B cell (primary cell): ENCODE measurements around the gene ZNF827. TPM values are rescaled to one million over a fixed set of nuclear protein-coding genes. Genes with fewer than 3 reads are reported as not detected.

ENCODE experiments used
- ATAC-seq: fragments of 200-7000 bp; cut with Tn5 transposase; one replicate; pipeline ENCODE4 v1.10.0; 2021; ENCODE audit warnings: low read depth, mild to moderate bottlenecking, moderate number of reproducible peaks, moderate library complexity
- CTCF ChIA-PET: fragments of 350-600 bp; sonication (Branson Sonifier 250); formaldehyde crosslinking; loops from one replicate; lab custom pipeline; 2021; ENCODE audit warnings: antibody characterized with exemption, inconsistent platforms; lab: Charles Lee
- POLR2A ChIA-PET: fragments of 350-600 bp; sonication (Branson Sonifier 250); formaldehyde crosslinking; loops from one replicate; lab custom pipeline; 2021; ENCODE audit warnings: antibody characterized with exemption; lab: Charles Lee
- DNase-seq: peaks from one replicate; pipeline ENCODE4 v3.0.0; 2013
- H2AFZ ChIP-seq: 2 replicates; pipeline ENCODE4 v1.6.1; 2012; ENCODE audit warnings: mild to moderate bottlenecking, low read depth, low read length; ENCODE audit not compliant: insufficient read depth, poor library complexity, severe bottlenecking
- H3K27ac ChIP-seq, 2 donors: 1 replicate in 1 of 2; 2 replicates in 1 of 2; pipeline ENCODE4 v1.5.1; 2012 to 2013; ENCODE audit warnings: low read length in 2 of 2, mild to moderate bottlenecking in 2 of 2, moderate library complexity in 1 of 2
- H3K27me3 ChIP-seq, 4 experiments: fragments of 200-600 bp in 1 of 4; sonication (generic) in 1 of 4; replicated peaks in 1 of 4; 1 replicate in 2 of 4; 2 replicates in 2 of 4; pipeline versions ENCODE4 v1.6.1 to v1.7.0; 2013 to 2016; ENCODE audit warnings: low read length in 3 of 4, mild to moderate bottlenecking in 2 of 4, mixed read lengths in 1 of 4, moderate library complexity in 1 of 4; ENCODE audit not compliant: insufficient read depth in 4 of 4, control insufficient read depth in 3 of 4; ENCODE audit errors: control extremely low read depth in 1 of 4
- H3K36me3 ChIP-seq, 2 experiments: replicated peaks in 1 of 2; 1 replicate in 1 of 2; 2 replicates in 1 of 2; pipeline versions ENCODE4 v1.6.1 to v1.7.1; 2013; ENCODE audit warnings: low read length in 1 of 2; ENCODE audit not compliant: insufficient read depth in 2 of 2, control insufficient read depth in 1 of 2; ENCODE audit errors: control extremely low read depth in 1 of 2, extremely low read depth in 1 of 2
- H3K4me1 ChIP-seq, 2 donors: fragments of 200-600 bp in 1 of 2; sonication (generic) in 1 of 2; 1 replicate in 1 of 2; 2 replicates in 1 of 2; pipeline versions ENCODE4 v1.5.1 to v1.6.1; 2013 to 2017; ENCODE audit warnings: low read length in 2 of 2; ENCODE audit not compliant: control insufficient read depth in 2 of 2, insufficient read depth in 2 of 2
- H3K4me2 ChIP-seq: replicated peaks from 2 replicates; pipeline ENCODE3; 2012; ENCODE audit warnings: mild to moderate bottlenecking, low read depth, low read length; ENCODE audit not compliant: poor library complexity, severe bottlenecking
- H3K4me3 ChIP-seq, 5 experiments: fragments of 200-600 bp in 1 of 5; sonication (generic) in 1 of 5; 1 replicate in 3 of 5; 2 replicates in 2 of 5; pipeline versions ENCODE4 v1.5.1 to v1.7.0; 2011 to 2016; ENCODE audit warnings: low read length in 4 of 5, mild to moderate bottlenecking in 4 of 5, low read depth in 2 of 5, control low read depth in 1 of 5, moderate library complexity in 1 of 5; ENCODE audit not compliant: insufficient read depth in 1 of 5; ENCODE audit errors: control extremely low read depth in 1 of 5, extremely low read depth in 1 of 5
- H3K79me2 ChIP-seq: fragments of 200-600 bp; sonication (generic); one replicate; pipeline ENCODE4 v1.6.0; 2016; ENCODE audit warnings: low read length; ENCODE audit not compliant: control insufficient read depth, insufficient read depth
- H3K9ac ChIP-seq: fragments of 200-600 bp; sonication (generic); 2 replicates; pipeline ENCODE4 v1.6.1; 2017; ENCODE audit warnings: mild to moderate bottlenecking, low read length, moderate library complexity
- H3K9me3 ChIP-seq, 3 donors: one replicate each; pipeline versions ENCODE4 v1.6.1 to v1.7.1; 2013; ENCODE audit warnings: low read length in 2 of 3; ENCODE audit not compliant: control insufficient read depth in 2 of 3, insufficient read depth in 1 of 3; ENCODE audit errors: control extremely low read depth in 1 of 3
- H4K20me1 ChIP-seq: 2 replicates; pipeline ENCODE4 v1.6.0; 2012; ENCODE audit warnings: mild to moderate bottlenecking, low read length; ENCODE audit not compliant: insufficient read depth, control insufficient read depth, poor library complexity, severe bottlenecking
- H3K27ac Mint-ChIP-seq: one replicate; pipeline ENCODE4 v1.8.0; 2021; ENCODE audit warnings: mixed read lengths
- H3K27me3 Mint-ChIP-seq: one replicate; pipeline ENCODE4 v1.8.0; 2021; ENCODE audit warnings: mixed read lengths
- H3K4me1 Mint-ChIP-seq: one replicate; pipeline ENCODE4 v1.8.0; 2021; ENCODE audit warnings: mixed read lengths
- H3K4me3 Mint-ChIP-seq: one replicate; pipeline ENCODE4 v1.8.0; 2021; ENCODE audit warnings: mixed read lengths
- H3K9me3 Mint-ChIP-seq: one replicate; pipeline ENCODE4 v1.8.0; 2022; ENCODE audit warnings: mixed read lengths; ENCODE audit not compliant: insufficient read depth
- EZH2 ChIP-seq: IDR thresholded peaks from 2 replicates; pipeline ENCODE4 v1.6.1; 2012; ENCODE audit warnings: borderline replicate concordance, low read depth, mild to moderate bottlenecking, moderate library complexity, low read length; ENCODE audit not compliant: insufficient read depth, poor library complexity, severe bottlenecking
- WGBS: methylation state at CpG from one replicate; pipeline ENCODE4 v1.1.5; 2013; ENCODE audit warnings: missing lambda C conversion rate; ENCODE audit not compliant: insufficient coverage; 5-methylcytosine and 5-hydroxymethylcytosine counted together
- intact Hi-C: fragments of 100-400 bp; cut with micrococcal nuclease; formaldehyde crosslinking; loops from one replicate; pipeline ENCODE4 v1.10.0; 2022
- polyA plus RNA-seq: library from polyadenylated mRNA; depleted of rRNA; stranded (reverse); fragments of >200 nt; gene quantifications from 2 replicates; pipeline ENCODE4 v1.2.3, GENCODE V29; 2012
- total RNA-seq, 2 donors: library from RNA; stranded (reverse); fragments of 120-200 nt in 1 of 2; gene quantifications; 1 replicate in 1 of 2; 2 replicates in 1 of 2; pipeline versions ENCODE4 v1.2.3 to v1.2.4, GENCODE V29; 2013 to 2022
- TF ChIP-seq, protein P1 (sequence below): fragments of 200-600 bp; IDR thresholded peaks from one replicate; pipeline ENCODE4 v1.8.0; 2022; ENCODE audit warnings: antibody characterized with exemption, mild to moderate bottlenecking

ZNF827 gene
- total and polyA plus RNA-seq, 2 donors (not counting 1 experiment from before 2014, with no cell fraction given), result 20.6 to 30.1 TPM

DNA sequence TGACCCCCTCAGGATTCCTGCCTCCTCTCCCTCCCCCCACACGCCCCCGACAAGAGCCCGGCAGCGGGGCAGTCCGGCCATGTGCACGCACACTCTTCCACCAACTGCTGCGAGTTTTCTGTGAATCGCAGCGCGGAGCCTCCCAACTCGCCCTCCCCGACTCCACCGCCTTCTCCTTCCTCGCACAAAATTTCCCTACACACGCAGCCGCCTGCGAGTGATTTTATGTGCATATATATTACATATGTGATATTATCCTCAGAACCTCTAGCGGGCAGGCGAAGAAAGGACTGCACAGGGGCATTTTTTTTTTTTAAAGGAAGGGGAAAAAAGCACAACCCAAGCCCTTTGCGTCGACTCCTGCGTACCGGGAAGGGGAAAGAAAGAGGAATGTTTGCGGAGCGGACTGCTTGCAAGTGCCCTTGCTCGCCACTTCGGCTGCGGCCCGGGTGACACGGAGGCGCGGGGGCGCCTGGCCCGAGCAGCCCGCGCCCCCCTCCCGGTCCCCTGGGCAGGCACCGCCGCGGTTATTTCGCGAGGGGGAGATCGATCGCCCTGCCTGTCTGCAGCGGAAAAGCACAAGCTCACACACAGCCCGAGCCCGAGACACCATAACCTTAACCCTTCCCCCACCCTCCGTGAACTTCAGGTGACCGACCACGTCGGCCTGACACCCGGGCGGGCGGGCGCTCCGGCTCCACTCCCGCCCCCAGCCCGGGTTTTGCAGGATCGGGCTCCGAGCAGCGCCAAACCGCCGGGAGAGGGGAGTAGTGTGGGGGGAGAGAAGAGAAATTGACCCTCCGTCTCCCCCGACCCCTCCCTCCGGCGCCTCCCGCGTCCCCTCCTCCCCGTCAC is 2.3 kb downstream of the ZNF827 start:
- ATAC-seq (peak; percentile 60), DNase-seq (peak; percentile 87)
- TF ChIP-seq EZH2, result no peak
- TF ChIP-seq, protein P1, sequence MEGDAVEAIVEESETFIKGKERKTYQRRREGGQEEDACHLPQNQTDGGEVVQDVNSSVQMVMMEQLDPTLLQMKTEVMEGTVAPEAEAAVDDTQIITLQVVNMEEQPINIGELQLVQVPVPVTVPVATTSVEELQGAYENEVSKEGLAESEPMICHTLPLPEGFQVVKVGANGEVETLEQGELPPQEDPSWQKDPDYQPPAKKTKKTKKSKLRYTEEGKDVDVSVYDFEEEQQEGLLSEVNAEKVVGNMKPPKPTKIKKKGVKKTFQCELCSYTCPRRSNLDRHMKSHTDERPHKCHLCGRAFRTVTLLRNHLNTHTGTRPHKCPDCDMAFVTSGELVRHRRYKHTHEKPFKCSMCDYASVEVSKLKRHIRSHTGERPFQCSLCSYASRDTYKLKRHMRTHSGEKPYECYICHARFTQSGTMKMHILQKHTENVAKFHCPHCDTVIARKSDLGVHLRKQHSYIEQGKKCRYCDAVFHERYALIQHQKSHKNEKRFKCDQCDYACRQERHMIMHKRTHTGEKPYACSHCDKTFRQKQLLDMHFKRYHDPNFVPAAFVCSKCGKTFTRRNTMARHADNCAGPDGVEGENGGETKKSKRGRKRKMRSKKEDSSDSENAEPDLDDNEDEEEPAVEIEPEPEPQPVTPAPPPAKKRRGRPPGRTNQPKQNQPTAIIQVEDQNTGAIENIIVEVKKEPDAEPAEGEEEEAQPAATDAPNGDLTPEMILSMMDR, result peak; percentile 50
- H4K20me1 ChIP-seq, result no peaks in the 10 kb centered on the region
- Mint-ChIP-seq H3K27me3 (no peaks in the 10 kb centered on the region), H3K27ac (peak overlapping the region; percentile 97), H3K9me3 (no peaks in the 10 kb centered on the region), H3K4me3 (peak overlapping the region; percentile 89), H3K4me1 (peaks cover 43% of the 10 kb centered on the region)
- H3K79me2 ChIP-seq, result peaks cover 43% of the 10 kb centered on the region
- no peaks in the 10 kb centered on the region for H3K36me3 ChIP-seq
- H3K27ac ChIP-seq, result peak overlapping the region; percentile 54 to 67
- H3K9me3 ChIP-seq, result peaks cover 0 to 2% (median 0%) of the 10 kb centered on the region in 3 donors
- peak overlapping the region; percentile 88 for H2AFZ ChIP-seq
- under 1% methylated on average over 34 of the region's 70 CpGs for WGBS
- peak overlapping the region; percentile 80 for H3K9ac ChIP-seq
- intact Hi-C loops, result loop anchor here (1.0 to 10.0 kb wide), 8 partner anchors 92 to 1121 kb away; partner anchors contain the start of genes MMAA and SLC10A7
- ChIA-PET CTCF (interaction anchor here (0.6 to 1.4 kb wide), 3 partner anchors 8 to 114 kb away, joined by 3 to 5 read pairs (median 4); no protein-coding TSS in a partner anchor), POLR2A (interaction anchor here (0.6 to 1.1 kb wide), 6 partner anchors 87 to 1292 kb away, joined by 3 to 8 read pairs (median 6); partner anchors contain the start of genes ABCE1, ANAPC10 and MMAA)
- peak overlapping the region; percentile 95 for H3K4me2 ChIP-seq
- no peaks in the 10 kb centered on the region for H3K27me3 ChIP-seq
- H3K4me1 ChIP-seq, result peaks cover 15 to 28% of the 10 kb centered on the region in 2 donors
- peak overlapping the region; percentile 61 to 97 (median 76) for H3K4me3 ChIP-seq
